Heart right ventricle (tissue), 16 donors: ENCODE data around the gene NFE2L3. TPM values are rescaled to one million over a fixed set of nuclear protein-coding genes. Genes with fewer than 3 reads are reported as not detected.
"Not testable (repeated sequence)": the region's sequence is repeated elsewhere in the genome, so short reads cannot be mapped to it uniquely, and the experiment has no call there.

Experiments used
- ATAC-seq, 8 donors: fragments of 200-7000 bp; cut with Tn5 transposase; one replicate each; pipeline ENCODE4 v1.9.1; 2020; ENCODE audit warnings: mild to moderate bottlenecking in 8 of 8, moderate library complexity in 8 of 8, moderate number of reproducible peaks in 1 of 8
- DNase-seq, 2 donors: peaks; one replicate each; pipeline ENCODE4 v3.0.0-alpha.2; 2020
- H3K27ac ChIP-seq, 10 donors: fragments of 200-600 bp; sonication (generic) in 2 of 10; one replicate each; pipeline versions ENCODE4 v1.5.0 to v1.8.0; 2020 to 2022; ENCODE audit warnings: mild to moderate bottlenecking in 3 of 10
- H3K27me3 ChIP-seq, 7 donors: fragments of 200-600 bp; one replicate each; pipeline ENCODE4 v1.8.0; 2021 to 2022; ENCODE audit warnings: mild to moderate bottlenecking in 2 of 7
- H3K36me3 ChIP-seq, 9 donors: fragments of 200-600 bp; sonication (generic) in 1 of 9; one replicate each; pipeline versions ENCODE4 v1.5.0 to v1.8.0; 2020 to 2022; ENCODE audit warnings: mild to moderate bottlenecking in 2 of 9
- H3K4me1 ChIP-seq, 9 donors: fragments of 200-600 bp; sonication (generic) in 1 of 9; one replicate each; pipeline versions ENCODE4 v1.5.0 to v1.8.0; 2020 to 2022; ENCODE audit warnings: mild to moderate bottlenecking in 4 of 9
- H3K4me3 ChIP-seq, 10 donors: fragments of 200-600 bp; sonication (generic) in 2 of 10; one replicate each; pipeline versions ENCODE4 v1.5.0 to v1.8.0; 2020 to 2022; ENCODE audit warnings: mild to moderate bottlenecking in 7 of 10, moderate library complexity in 2 of 10
- H3K9me3 ChIP-seq, 11 donors: fragments of 200-600 bp in 10 of 11; sonication (generic) in 2 of 11; one replicate each; pipeline versions ENCODE4 v1.5.0 to v1.8.0; 2013 to 2022; ENCODE audit warnings: mild to moderate bottlenecking in 2 of 11, control low read depth in 1 of 11, moderate library complexity in 1 of 11
- CTCF ChIP-seq, 9 donors: fragments of 200-600 bp; sonication (generic) in 2 of 9; IDR thresholded peaks; one replicate each; pipeline versions ENCODE4 v1.5.0 to v1.8.0; 2021 to 2022; ENCODE audit warnings: antibody characterized with exemption in 9 of 9, mild to moderate bottlenecking in 5 of 9, moderate library complexity in 1 of 9
- WGBS, 2 donors: extraction: QIAGEN DNeasy Blood & Tissue Kit; methylation state at CpG; one replicate each; pipeline ENCODE4 v1.1.7; 2013; ENCODE audit warnings: inconsistent platforms in 1 of 2; 5-methylcytosine and 5-hydroxymethylcytosine counted together
- intact Hi-C, 10 donors: fragments of 100-400 bp; cut with DNase I; formaldehyde crosslinking; loops; one replicate each; pipeline versions ENCODE4 v1.11.1 to v1.14.2; 2022
- polyA plus RNA-seq, 2 donors: library from polyadenylated mRNA; stranded (reverse); fragments of 200-250 nt; gene quantifications; one replicate each; pipeline ENCODE4 v1.2.3, GENCODE V29; 2013
- total RNA-seq, 10 donors: library from RNA; stranded (reverse); fragmentation: NEBNext Ultra II Directional in 3 of 10; extraction: Animal tissue kit (Norgen Biotek cat#: 25700) in 3 of 10; gene quantifications; one replicate each; pipeline versions ENCODE4 v1.2.1 to v1.2.4, GENCODE V29; 2021 to 2023
- donor health status: Arrhythmogenic right ventricular cardiomyopathy.
- donor health status: ischemic (EF 13 %, LVEDD 7.1; RV severe dilation, severe dysfunction).
- donor health status: healthy with polysubstance abuse.
- donor health status: DM: no; HTN: yes; CAD: no.
- donor health status: DM: no; HTN: no; CAD: no.
- donor health status: ischemic (EF 25% LVEDD 6.9; RV normal size, moderate dysfunction).
- donor health status: ischemic (EF 25% LVEDD 5.7; RV mildly dilated, moderate dysfunction).
- donor health status: healthy.
- donor health status: DM: yes; HTN: yes; CAD: no.
- donor health status: Ischemic cardiomyopathy.
- donor health status: ischemic (EF 35%, LVEDD 5.7; RV mildly dilated, moderate dysfunction).
- donor health status: nonischemic (EF 11% LVEDD 7.7; RV severe dilation, severe dysfunction).
- donor health status: DM: yes; HTN: yes; CAD: no.
- donor health status: PGD.
- donor health status: ischemic (EF 29% LVEDD 5.4; RV normal size, mild dysfunction).
- donor health status: nonischemic (EF 23%, LVEDD 6.1; RV moderate dilation, normal function).

NFE2L3 gene
- total and polyA plus RNA-seq, 12 donors, result 0.32 to 4.1 (median 1.1) TPM

GRCh38 chr7:26151650-26151952 lies 397 bp upstream of the NFE2L3 start:
- TF ChIP-seq CTCF (IDR thresholded peaks at IDR 0.05), result no peak
- DNase-seq (no peak), ATAC-seq (peak in 1 of 8 donors; percentile 59)
- no peaks in the 10 kb centered on the region for H3K9me3 ChIP-seq
- peak overlapping the region; percentile 19 to 69 (median 56) for H3K4me3 ChIP-seq
- no peaks in the 10 kb centered on the region for H3K36me3 ChIP-seq
- peak overlapping the region in 1 of 10 donors; percentile 66 for H3K27ac ChIP-seq
- H3K4me1 ChIP-seq, result peaks cover 0 to 46% (median 10%) of the 10 kb centered on the region in 9 donors
- H3K27me3 ChIP-seq, result peaks cover 7 to 62% (median 37%) of the 10 kb centered on the region in 7 donors
- WGBS, 2 donors, result 63 to 73% methylated on average over 10 of the region's 10 CpGs
- intact Hi-C loops, result loop anchor here in 2 of 10 donors (5.0 to 10.0 kb wide), 3 partner anchors 46 to 93 kb away; no protein-coding TSS in a partner anchor

GRCh38 chr7:26152782-26153240 lies 813 bp downstream of the NFE2L3 start:
- not testable (repeated sequence) for H3K36me3 ChIP-seq, DNase-seq, H3K9me3 ChIP-seq
- peaks cover 7 to 58% (median 37%) of the 10 kb centered on the region in 7 donors for H3K27me3 ChIP-seq
- H3K27ac ChIP-seq, result peak overlapping the region in 1 of 10 donors; percentile 66
- whole genome bisulfite sequencing, 2 donors, result 1 to 2% methylated on average over 49 to 54 of the region's 54 CpGs
- H3K4me1 ChIP-seq, result peaks cover 0 to 57% (median 13%) of the 10 kb centered on the region in 9 donors
- peak in 3 of 8 donors; percentile 16 to 20 (median 19) for ATAC-seq
- peak overlapping the region; percentile 19 to 69 (median 56) for H3K4me3 ChIP-seq
- intact Hi-C loops, result loop anchor here in 2 of 10 donors (5.0 to 10.0 kb wide), 3 partner anchors 44 to 92 kb away; no protein-coding TSS in a partner anchor

GRCh38 chr7:26153241-26153822 lies 1.3 kb downstream of the NFE2L3 start:
- no peaks in the 10 kb centered on the region for H3K36me3 ChIP-seq
- H3K4me1 ChIP-seq, result peaks cover 0 to 59% (median 13%) of the 10 kb centered on the region in 9 donors
- WGBS, 2 donors, result 18 to 23% methylated on average over 18 of the region's 18 CpGs
- peak overlapping the region in 9 of 10 donors; percentile 49 to 69 (median 57) for H3K4me3 ChIP-seq
- peak overlapping the region in 1 of 10 donors; percentile 66 for H3K27ac ChIP-seq
- peaks cover 7 to 58% (median 37%) of the 10 kb centered on the region in 7 donors for H3K27me3 ChIP-seq
- intact Hi-C loops, result loop anchor here in 2 of 10 donors (5.0 to 10.0 kb wide), 3 partner anchors 44 to 91 kb away; no protein-coding TSS in a partner anchor
- no peak for TF ChIP-seq CTCF (IDR thresholded peaks at IDR 0.05)
- DNase-seq (no peak), ATAC-seq (no peak)
- H3K9me3 ChIP-seq, result no peaks in the 10 kb centered on the region

- Histone ChIP-seq H3K4me3 (peak overlapping the region in 4 of 10 donors; percentile 12 to 69 (median 56)), H3K27me3 (peaks cover 7 to 63% (median 37%) of the 10 kb centered on the region in 7 donors), H3K9me3 (no peaks in the 10 kb centered on the region), H3K36me3 (no peaks in the 10 kb centered on the region), H3K4me1 (peaks cover 0 to 61% (median 13%) of the 10 kb centered on the region in 9 donors), H3K27ac (peak overlapping the region in 2 of 10 donors; percentile 21 to 66)
- ATAC-seq (peak in 7 of 8 donors; percentile 42 to 84 (median 65)), DNase-seq (peak in 1 of 2 donors; percentile 21)
- intact Hi-C loops, result loop anchor here in 2 of 10 donors (5.0 to 10.0 kb wide), 3 partner anchors 43 to 91 kb away; no protein-coding TSS in a partner anchor
- 64 to 73% methylated on average over 15 of the region's 15 CpGs for WGBS, 2 donors
- TF ChIP-seq CTCF (IDR thresholded peaks at IDR 0.05), result no peak
Measured at GRCh38 chr7:26153823-26154783, 2.1 kb downstream of the NFE2L3 start.
